GM10266 (cell line): ENCODE measurements around the gene CDV3.

Source experiments
- DNase-seq: peaks from one replicate; pipeline ENCODE4 v3.0.0; 2012; ENCODE audit errors: extremely low spot score
- CTCF ChIP-seq: IDR thresholded peaks from 2 replicates; pipeline ENCODE4 v1.5.1; 2012; ENCODE audit warnings: mild to moderate bottlenecking, low read depth; ENCODE audit not compliant: control insufficient read depth, insufficient read depth; ENCODE audit errors: missing control alignments

Gene CDV3

GRCh38 chr3:133592843-133593242, 19.4 kb downstream of the CDV3 start:
- DNase-seq: no peak
- TF ChIP-seq CTCF: no peak

DNA sequence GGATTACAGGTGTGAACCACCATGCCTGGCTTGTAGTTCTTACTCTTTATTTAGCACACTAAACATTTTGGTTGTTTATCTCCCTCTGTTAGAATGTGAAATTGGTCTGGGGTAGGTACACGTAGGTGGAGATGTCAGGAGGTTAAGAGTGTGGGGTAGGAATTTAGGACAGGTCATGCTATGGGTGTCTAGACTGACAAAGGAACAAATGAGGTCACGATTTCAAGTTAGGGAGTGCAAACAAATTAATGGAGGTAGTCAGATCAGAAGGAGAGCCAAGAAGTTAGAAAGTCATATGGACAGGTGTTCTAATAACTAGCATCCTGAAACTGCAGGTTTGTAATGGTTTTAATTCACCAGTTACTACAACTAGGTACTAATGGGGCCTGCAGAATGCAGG, 19.8 kb downstream of the CDV3 start:
- DNase-seq: no peak
- TF ChIP-seq CTCF: no peak

DNA sequence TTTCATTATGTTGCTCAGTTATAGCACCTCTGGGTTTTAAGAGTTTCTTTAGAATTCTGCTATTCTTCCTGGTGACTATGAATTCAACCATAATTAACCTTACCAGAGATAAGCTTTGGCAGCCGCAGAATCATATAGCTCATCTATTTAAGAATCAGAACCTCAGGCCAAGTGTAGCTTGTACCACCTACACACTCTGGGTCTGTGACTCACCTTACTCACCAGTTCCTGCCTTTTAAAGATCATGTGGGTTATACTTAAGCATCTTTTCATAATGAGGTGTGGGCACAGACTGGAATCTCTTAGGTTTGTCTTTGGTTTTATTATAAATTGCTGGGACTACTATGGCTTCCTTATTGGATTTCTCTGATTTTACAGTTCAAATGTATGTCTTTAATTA, 21.9 kb downstream of the CDV3 start:
- no peak for DNase-seq
- no peak for TF ChIP-seq CTCF

DNA sequence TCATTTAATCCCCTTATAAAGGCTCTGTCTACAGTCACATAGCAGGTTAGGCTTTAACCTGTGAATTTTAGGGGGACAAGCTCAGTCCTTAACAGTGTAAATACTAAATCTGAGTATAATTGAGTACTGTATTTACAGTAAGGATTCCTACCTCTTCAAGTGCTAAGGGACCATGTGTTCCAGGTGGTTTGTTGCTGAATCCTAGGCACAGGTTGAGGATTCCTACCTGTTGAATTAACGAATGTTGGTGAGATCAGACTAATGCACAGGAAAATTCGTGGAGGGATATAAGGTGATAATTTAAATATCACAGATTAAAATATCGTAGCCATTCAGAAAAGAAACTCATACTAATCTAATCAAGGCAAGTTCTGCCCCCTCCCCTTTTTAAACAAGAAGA, 24.9 kb downstream of the CDV3 start:
- TF ChIP-seq CTCF: no peak
- no peak for DNase-seq

DNA sequence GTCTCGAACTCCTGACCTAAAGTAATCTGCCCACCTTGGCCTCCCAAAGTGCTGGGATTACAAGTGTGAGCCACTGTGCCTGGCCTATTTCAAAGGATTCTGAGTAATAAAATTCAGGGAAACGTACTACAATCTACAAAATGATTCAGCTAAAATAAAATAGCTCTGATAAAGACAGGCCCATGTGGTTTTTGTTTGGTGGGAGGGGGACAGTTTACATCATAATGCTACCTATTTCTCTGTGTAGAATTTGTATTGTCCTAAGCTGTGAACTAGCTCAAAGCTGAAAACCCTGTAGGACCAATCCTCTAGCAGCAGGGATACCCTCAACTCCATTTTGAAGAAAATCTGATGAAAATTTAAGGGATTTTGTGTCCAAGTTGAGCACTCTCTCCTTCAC, 25.8 kb downstream of the CDV3 start:
- DNase-seq: no peak
- no peak for TF ChIP-seq CTCF

DNA sequence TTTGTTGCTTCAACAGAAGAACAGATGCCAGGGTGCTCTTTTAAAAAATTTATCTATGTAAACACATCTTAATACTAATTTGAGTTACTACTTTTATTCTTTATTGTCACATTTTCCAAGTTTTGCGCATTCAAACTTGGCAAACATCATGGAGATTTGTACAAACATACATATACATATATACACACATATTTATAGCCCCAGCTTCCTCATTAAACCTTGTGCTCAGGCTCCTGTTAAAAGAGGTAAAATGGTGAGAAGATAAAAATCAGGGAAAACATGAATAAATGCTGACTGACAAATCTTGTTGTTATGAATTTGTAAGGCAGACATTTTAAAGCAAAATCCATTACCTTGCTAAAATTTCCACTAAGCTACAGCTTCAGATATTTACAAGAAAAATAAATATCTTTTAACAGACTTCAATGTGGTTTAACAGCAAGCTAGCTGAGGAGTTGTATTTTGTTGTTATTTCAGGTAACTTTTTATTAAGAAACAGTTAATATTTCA, 27.1 kb downstream of the CDV3 start:
- TF ChIP-seq CTCF: no peak
- no peak for DNase-seq

DNA sequence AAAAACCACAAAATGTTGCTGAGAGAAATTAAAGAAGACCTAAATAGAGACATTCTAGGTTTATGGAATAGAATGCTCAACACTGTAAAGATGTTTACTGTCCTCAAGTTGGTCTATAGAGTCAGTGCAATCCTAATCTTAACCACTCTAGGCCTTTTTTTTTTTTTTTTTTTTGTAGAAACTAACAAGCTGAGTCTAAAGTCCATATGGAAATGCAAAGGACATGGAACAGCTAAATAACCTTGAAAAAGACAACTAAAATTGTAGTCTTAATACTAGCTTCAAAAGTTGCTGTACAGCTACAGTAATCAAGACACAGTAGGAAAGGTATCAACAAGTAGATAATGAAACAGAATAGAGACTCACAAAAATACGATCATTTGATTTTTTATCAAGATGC, 32.9 kb downstream of the CDV3 start:
- no peak for TF ChIP-seq CTCF
- no peak for DNase-seq
